ENCODE results near the gene PNMT. TPM values are rescaled to one million over a fixed set of nuclear protein-coding genes. Genes with fewer than 3 reads are reported as not detected.

Gene PNMT
- total and polyA plus RNA-seq, 2 donors (not counting 3 experiments of a cell fraction or from before 2014, with no cell fraction given), result 0.11 TPM; not detected in 1

DNA sequence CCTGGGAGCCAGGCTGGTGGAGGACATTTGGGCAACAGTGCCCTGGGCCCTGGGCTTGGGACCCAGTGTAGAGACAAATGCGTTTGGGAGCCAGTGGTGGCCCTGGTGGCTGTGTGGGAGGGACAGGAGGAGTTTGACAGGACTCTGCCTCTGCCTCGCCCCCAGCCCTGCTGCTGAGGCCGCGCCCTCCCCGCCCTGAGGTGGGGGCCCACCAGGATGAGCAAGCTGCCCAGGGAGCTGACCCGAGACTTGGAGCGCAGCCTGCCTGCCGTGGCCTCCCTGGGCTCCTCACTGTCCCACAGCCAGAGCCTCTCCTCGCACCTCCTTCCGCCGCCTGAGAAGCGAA, 15.0 kb upstream of the PNMT start:
- ChIA-PET POLR2A (no interaction called here), CTCF (interaction anchor here (0.6 to 9.3 kb wide), 27 partner anchors 9 to 320 kb away, joined by 3 to 114 read pairs (median 7); partner anchors contain the start of genes ERBB2, MIEN1, PGAP3 and PNMT)
- TF ChIP-seq FOS (IDR thresholded peaks at IDR 0.05; ENCODE audit: borderline replicate concordance, insufficient read depth, low read length) (no peak), JUN (IDR thresholded peaks at IDR 0.05; ENCODE audit: borderline replicate concordance, insufficient read depth, insufficient read length, low read depth) (no peak), POLR2A (IDR thresholded peaks at IDR 0.05; ENCODE audit: low read depth, low read length) (no peak), POLR2AphosphoS5 (IDR thresholded peaks at IDR 0.05; ENCODE audit: insufficient read depth, low read depth, low read length) (no peak), CTCF (IDR thresholded peaks at IDR 0.05; ENCODE audit: extremely low read depth in 1 of 2, insufficient read depth in 1 of 2, low read depth in 1 of 2, low read length in 2 of 2) (no peak), GATA2 (IDR thresholded peaks at IDR 0.05; ENCODE audit: insufficient read depth, insufficient read length, low read depth, low read length) (no peak), EZH2 (IDR thresholded peaks at IDR 0.05; ENCODE audit: borderline replicate concordance, low read depth, low read length, severe bottlenecking) (no peak), MYC (IDR thresholded peaks at IDR 0.05; ENCODE audit: low read depth, low read length) (no peak)
- TF ChIP-seq, protein P1, sequence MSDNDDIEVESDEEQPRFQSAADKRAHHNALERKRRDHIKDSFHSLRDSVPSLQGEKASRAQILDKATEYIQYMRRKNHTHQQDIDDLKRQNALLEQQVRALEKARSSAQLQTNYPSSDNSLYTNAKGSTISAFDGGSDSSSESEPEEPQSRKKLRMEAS (IDR thresholded peaks at IDR 0.05; ENCODE audit: insufficient read depth, insufficient read length), result no peak
- FAIRE-seq, result no peak
- Histone ChIP-seq H3K36me3 (ENCODE audit: control insufficient read depth in 2 of 2, extremely low read depth in 1 of 2, insufficient read depth in 2 of 2, low read length in 2 of 2) (no peaks in the 10 kb centered on the region), H4K20me1 (replicated peaks; ENCODE audit: control insufficient read depth, extremely low read depth, insufficient read depth, low read length) (no peaks in the 10 kb centered on the region), H2AFZ (ENCODE audit: low read depth, low read length) (no peak overlapping the region), H3K27ac (ENCODE audit: insufficient read depth, low read depth, low read length) (no peak overlapping the region), H3K4me3 (replicated peaks in 1 of 3; ENCODE audit: insufficient read depth in 1 of 3, low read depth in 1 of 3, low read length in 3 of 3) (no peak overlapping the region), H3K9ac (replicated peaks; ENCODE audit: extremely low read depth, insufficient read depth, low read length) (no peak overlapping the region), H3K4me1 (ENCODE audit: control insufficient read depth, extremely low read depth, insufficient read depth, low read length) (no peaks in the 10 kb centered on the region), H3K4me2 (ENCODE audit: insufficient read depth, low read length) (no peak overlapping the region), H3K79me2 (ENCODE audit: control insufficient read depth, insufficient read depth, low read length) (no peaks in the 10 kb centered on the region), H3K27me3 (ENCODE audit: control insufficient read depth in 2 of 2, insufficient read depth in 2 of 2, low read length in 2 of 2) (no peaks in the 10 kb centered on the region), H3K9me1 (replicated peaks; ENCODE audit: control insufficient read depth, extremely low read depth, insufficient read depth, low read length) (no peaks in the 10 kb centered on the region), H3K9me3 (replicated peaks; ENCODE audit: control insufficient read depth, insufficient read depth, low read length) (no peaks in the 10 kb centered on the region)
- no peak for DNase-seq (ENCODE audit: low read depth, low spot score)
- BruUV-seq (replicated peaks), result no TSS peak
- dilution Hi-C loops (cut with MboI; ENCODE audit: extremely low pct_ligation_motif_present, low sequenced_read_pairs) (no loop called here), intact Hi-C loops (cut with micrococcal nuclease) (loop anchor here (2.0 kb wide), 1 partner anchor 30 kb away; no protein-coding TSS in a partner anchor)

Measured in endothelial cell of umbilical vein (primary cell).